HG03066 (cell line): Measurements from ENCODE around the gene A3GALT2.
"Not testable (repeated sequence)": the region's sequence is repeated elsewhere in the genome, so short reads cannot be mapped to it uniquely, and the experiment has no call there.

Experiments used
- ATAC-seq: cut with Tn5 transposase; IDR thresholded peaks from one replicate; pipeline ENCODE4 v1.9.1; 2021; ENCODE audit warnings: low read depth; ENCODE audit not compliant: unreplicated experiment

Gene A3GALT2

DNA sequence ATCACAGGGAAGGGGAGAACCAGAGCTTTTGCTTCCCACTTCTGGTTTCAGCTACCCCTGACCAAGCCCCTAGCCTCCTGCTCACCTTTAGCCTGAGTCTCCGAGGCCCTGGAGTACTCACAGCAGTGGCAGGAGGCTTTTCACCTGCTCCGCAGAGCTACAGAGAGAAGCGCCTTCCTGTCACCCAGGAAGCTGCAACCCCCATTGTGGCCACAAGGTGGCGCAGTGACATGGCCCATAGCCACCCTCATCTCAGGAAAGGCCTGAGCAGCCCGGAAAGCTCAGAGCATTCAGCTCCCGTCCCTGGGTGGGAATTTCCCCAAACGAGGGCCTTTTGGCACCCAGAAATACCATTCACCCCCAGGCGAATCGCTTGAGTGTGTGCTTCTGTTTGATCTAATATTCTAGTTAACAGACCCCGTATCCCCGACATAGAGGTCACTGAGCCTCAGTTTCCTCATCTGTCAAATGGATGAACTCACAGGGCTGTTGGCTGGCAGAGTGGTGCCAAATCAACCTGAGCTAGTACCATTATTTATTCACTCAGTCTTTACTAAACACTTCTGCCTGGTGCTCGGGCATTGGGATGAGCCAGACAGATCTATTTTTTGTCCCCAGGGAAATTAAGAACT lies 25.3 kb downstream of the A3GALT2 start:
- ATAC-seq, result peak; percentile 73

DNA sequence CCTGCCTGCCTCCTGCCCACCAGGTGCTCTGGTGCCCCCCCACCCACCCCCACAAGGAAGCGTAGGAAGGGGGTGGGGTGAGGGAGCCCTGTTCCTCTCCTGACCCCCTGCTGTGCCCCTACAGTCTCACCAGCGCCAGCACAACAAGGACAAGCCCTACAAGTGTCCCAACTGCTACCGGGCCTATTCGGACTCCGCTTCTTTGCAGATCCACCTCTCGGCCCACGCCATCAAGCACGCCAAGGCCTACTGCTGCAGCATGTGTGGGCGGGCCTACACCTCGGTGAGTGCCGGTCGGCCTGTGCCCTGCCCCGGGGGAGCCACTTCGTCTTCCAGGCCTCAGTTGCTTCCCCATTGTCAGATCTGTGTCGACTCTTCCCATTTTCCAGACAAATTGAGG lies 25.9 kb downstream of the A3GALT2 start:
- ATAC-seq, result no peak

DNA sequence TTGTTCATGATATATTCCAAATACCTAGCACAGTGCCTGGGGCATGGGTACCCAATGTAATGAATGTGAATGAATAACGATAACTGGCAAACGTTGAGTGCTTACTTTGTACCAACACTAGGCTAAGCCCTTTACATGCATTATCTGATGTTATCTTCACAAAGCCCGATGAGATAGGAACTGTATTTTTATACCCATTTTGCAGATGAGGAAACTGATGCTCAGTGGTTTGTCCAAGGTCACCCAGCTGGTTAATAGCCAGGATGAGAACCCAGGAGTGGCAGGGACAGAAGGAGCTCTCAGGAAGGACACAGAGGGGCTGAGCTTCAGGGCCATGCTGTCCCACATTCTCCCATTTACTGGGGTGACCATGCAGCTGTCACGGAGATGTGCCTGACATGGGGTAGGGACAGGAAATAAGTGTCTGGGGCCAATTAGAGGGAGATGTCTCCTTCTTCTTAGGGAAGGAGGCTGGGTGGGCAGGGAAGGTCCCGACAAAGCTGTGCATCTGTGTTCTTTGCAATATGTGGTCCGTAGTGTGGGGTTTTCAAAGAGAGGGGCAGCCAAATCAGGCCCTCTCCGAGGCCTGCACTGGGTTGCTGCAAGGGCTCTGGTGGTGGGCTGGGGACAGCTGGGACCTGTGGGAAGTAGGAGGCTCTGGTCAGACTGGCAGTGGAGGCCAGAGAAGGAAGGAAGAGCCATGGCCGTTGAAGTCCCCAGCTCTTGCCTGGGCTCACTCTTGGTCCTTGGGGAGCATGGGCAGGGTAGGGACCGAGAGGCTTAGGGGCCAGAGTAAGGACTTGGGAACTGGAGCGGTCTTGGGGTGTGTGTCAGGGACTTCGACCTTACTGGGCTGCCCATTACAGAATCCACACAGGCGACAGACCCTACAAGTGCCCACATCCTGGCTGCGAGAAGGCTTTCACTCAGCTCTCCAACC lies 26.6 kb downstream of the A3GALT2 start:
- ATAC-seq, result no peak

DNA sequence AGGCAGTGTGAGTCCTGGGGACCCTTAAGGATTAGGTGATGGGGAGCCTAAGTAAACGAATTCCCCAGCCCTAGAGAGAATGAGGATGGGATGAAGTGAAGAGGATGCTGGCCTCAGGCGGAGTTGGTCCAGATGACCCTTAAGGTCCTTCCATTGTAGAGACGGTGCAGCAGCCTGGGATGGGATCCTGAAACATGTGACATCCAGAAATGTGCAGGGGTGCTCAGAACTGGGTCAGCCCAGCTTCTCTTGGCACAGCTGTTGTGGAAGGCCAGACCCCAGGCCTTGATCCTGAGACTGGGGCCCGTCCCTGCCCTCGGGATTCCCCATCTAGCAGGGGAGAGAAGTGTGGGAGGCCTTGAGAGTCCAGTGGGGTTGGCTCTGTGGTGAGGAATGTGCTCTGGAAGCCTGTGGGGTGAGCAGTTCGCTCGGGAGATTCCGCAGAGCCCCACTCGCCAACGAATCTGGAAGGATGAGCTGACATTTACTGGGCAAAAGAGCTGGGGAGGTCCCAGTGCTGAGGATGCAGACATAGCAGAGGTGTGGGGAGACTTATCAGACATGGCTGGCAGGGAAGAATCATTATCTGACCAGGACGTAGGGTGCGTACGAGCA lies 28.1 kb downstream of the A3GALT2 start:
- ATAC-seq, result no peak

DNA sequence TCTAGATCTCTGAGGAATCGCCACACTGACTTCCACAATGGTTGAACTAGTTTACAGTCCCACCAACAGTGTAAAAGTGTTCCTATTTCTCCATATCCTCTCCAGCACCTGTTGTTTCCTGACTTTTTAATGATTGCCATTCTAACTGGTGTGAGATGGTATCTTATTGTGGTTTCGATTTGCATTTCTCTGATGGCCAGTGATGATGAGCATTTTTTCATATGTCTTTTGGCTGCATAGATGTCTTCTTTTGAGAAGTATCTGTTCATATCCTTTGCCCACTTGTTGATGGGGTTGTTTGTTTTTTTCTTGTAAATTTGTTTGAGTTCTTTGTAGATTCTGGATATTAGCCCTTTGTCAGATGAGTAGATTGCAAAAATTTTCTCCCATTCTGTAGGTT lies 30.3 kb downstream of the A3GALT2 start:
- ATAC-seq, result not testable (repeated sequence)

DNA sequence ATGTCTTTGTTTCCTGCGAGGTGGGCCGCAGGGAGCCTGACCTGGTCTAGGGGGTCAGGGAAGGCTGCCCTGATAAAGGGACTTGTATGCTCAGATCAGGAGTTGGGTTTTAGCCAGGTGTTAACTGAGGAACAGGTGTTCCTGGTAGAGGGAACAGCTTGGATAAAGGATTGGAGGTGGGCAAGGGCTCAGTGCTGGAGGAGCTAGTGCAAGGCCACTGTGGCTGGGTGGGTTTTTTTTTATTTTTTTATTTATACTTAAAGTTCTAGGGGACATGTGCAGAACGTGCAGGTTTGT lies 31.1 kb downstream of the A3GALT2 start:
- no peak for ATAC-seq

DNA sequence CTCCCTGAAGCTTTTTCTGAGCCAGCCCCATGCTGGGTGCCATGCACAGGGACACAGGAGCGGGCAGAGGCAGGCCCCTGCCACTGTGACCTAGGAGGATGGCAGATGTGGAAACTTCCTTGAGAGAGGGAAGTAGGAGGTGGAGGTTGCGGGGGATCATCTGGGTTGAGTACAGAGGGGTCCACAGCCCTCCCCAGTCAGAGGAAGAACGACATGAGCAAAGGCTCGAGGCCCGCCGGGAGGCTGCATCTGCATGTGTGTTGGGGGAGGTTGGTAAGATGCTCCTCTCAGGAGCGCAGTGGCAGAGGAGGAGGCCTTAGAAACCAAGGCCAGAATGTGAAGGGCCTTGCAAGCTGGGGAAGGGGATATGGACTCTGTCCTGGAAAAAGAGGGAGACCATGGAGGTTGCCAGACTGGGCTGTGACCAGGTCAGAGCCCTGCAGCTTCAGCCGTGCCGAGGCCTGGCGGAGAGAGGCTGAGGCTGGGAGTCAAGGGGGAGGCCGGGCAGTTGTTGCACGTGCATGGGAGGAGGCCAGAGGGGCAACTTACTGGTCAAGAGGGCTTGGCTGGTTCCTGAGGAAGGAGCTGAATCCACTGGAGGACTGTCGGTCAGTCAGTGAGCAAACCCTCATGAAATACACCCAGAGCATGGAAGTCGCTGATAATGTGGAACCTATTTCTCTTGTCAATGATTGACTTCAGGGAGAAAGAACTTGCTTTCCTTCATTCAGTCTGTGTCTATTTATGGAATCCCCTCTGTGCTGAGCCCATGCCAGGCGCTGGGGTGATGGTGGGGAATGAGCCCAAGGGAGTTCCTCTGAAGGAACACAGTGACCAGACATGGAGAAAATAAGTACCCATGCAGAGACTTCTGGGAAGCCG lies 31.7 kb downstream of the A3GALT2 start:
- ATAC-seq, result no peak

DNA sequence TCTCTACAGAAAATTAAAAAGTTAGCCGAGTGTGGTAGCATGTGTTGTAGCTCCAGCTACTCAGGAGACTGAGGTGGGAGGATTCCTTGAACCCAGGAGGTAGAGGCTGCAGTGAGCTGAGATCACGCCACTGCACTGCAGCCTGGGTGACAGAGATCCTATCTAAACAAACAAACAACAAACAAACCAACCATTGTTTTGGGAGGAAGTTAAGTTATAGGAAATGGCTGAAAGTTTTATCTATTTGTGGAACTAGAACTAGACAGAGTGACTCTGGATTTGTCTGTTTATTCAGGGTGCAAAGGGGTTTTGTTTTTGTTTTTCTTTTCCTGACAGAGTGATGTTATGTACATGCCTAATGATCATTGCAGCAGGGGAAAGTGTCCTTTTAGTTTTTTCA lies 33.6 kb downstream of the A3GALT2 start:
- ATAC-seq, result no peak

DNA sequence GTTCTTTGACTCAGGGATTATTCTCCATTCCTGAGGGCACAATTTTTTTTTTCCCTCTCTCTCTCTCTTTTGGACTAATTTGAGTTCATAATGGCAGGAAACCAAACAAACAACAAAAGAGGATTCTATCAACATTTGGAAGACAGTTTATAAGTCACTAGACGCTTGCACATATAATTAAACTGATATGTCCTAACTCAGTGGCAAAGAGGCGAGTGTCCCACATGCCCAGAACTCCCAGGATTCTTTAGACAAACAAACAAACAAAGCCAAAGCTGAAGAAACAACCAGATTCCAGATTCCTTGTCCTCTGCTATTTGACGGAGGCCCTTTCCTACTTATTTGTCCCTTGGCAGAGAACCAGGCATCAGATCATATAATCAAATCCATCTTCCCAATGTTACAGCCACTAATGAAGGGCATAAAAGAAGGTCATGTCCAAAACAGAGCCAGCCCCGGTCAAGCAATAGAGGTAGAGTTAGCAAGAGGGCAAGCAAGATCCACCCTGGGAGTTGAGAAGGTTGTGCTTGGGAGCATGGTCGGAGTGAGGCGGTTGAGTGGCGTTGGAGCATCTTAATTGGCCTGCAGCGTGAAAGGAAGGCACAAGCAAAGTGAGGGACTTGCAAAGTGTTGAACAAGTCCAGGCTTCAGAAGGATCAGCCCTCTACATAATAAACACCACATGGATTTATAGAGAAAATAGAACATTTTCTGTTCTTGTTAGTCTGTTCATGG lies 34.3 kb downstream of the A3GALT2 start:
- ATAC-seq, result no peak

DNA sequence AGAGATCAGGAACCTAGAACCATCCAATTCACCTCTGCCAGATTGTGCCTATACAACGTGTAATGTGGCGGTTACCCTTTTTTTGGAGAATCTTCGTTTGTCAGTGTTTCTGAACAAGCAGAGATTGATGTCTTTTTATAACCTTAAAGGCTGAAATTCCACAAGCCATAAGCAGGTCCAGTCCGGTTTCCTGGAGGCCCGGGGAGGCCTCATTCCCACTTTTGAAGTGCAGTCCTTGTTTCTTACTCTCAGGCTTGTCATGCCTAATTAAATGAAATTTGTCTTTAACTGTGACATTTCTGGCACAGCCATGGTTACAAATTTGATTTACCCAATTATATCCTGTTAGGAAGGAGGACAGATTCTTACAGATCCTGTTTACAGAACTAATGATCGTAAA lies 36.8 kb downstream of the A3GALT2 start:
- ATAC-seq, result no peak

DNA sequence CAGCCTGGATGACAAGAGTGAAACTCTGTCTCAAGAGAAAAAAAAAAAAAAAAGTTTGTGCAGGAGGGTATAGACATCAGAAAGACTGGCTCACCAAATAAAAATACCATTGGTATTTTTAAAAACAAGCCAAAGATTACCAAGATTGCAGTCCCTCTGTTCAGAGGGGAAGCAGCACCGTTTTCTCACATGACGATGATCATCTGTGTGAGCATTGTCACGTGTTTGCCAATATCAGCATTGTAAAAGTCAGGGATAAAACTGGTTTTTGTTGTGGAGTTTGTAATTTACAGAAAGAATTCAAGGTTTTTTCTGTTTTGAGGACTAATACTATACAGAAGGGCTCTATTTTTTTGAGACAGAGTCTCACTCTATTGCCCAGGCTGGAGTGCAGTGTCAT lies 38.1 kb downstream of the A3GALT2 start:
- no peak for ATAC-seq

DNA sequence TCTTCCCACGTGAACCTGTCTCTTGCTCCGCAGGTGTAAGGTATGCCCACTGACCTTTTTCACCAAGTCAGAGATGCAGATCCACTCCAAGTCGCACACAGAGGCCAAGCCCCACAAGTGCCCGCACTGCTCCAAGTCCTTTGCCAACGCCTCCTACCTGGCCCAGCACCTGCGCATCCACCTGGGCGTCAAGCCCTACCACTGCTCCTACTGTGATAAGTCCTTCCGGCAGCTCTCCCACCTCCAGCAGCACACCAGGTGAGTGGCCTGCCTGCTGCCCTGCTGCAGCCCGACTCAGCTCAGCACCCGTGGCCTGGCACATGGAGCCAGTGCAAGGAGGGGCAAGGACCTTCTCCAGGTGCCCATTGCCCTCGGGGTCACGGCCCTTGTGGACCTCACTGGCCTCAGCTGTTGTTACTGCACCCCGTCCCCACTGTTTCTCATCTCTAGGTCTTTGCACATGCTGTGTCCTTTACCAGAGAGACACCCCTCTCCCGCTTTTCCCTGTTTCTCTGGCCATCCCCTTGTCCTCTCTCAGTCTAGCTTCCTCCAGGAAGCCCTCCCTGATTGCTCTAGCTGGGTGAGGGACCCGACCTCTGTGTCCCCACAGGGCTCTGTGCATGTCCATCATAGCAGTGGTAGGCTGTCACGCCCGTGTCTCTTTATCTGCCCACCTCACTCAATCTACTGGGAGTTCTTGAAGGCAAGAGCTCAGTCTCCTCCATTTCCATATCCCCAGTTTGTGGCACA lies 39.2 kb downstream of the A3GALT2 start:
- no peak for ATAC-seq

DNA sequence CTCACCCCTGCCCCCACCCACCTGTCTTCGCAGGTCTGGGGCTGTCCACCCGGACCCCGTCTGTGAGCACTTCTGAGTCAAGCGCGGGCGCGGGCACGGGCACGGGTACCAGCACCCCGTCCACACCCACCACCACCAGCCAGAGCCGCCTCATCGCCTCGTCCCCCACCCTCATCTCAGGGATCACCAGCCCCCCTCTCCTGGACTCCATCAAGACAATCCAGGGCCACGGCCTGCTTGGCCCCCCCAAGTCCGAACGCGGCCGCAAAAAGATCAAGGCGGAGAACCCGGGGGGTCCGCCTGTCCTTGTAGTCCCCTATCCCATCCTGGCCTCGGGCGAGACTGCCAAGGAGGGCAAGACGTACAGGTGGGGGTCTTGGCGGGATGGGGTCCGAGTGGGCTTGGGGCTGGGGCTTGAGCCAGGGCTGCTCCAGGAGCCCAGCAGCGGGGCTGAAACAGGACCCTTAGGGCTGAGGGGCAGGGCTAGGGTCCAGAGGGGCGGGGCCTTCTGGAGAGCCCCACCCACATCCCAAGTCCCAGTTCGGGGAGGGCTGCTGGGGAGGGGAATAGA lies 40.7 kb downstream of the A3GALT2 start:
- no peak for ATAC-seq

DNA sequence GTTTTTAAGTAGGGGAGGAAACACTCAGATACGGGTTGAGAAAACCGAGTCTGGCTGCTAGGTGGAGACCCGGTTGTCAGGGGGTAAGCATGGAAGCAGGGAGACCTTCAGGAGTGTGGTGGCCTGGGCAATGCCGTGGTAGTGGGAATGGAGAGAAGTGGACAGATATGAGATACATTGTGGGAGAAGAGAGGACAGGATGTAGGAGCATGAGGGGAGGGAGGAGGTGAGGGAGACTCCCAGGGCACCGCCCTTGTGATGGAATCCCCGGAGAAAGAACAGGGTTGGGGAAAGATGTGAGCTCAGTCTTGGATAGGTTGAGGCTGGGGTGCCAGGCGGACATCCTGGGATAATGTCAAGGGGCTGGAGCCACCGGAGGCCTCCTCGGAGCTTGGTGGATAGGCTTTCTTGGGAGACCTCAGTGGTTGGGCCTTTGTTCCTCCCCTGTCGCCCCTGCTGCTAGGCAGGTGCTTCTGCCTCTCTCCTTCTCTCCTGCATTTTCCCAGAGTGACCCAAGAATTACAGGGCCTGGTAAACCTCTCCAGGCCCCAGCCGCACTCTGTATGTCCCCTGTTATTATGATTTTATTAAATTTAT lies 43.3 kb downstream of the A3GALT2 start:
- no peak for ATAC-seq

DNA sequence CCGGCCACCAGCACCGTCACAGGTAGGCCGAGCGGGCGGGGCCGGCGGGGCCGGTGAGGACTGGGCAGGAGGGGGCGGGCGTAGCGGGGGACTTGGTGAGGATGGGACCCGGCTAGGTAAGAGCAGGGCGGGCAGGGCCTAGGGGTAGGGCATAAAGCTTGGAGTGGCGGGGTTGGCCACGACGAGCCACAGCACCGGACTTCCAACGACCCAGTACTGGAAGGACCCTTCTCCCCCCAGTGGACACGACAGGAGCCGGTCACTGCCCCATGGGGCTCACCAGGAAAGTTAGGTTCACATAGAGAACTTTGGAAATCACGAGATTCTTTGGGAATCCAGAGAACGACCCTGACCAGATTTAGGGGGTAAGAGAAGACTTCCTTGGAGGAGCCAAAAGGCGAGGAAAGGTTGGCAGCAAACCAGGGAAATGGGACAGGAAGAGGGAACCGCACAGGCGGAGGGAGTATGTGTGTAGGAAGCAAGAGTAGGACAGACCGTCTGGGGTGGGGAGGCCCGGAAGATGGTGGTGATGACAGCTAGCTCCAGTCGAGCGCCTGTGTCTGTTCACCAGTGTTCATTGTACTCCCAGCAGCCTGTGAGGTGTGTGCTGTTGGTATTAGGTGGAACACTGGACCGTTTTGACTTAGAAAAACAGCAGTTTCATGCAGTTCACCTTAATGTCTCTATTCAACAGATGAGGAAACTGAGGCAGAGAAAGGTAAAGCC lies 44.2 kb downstream of the A3GALT2 start:
- no peak for ATAC-seq

DNA sequence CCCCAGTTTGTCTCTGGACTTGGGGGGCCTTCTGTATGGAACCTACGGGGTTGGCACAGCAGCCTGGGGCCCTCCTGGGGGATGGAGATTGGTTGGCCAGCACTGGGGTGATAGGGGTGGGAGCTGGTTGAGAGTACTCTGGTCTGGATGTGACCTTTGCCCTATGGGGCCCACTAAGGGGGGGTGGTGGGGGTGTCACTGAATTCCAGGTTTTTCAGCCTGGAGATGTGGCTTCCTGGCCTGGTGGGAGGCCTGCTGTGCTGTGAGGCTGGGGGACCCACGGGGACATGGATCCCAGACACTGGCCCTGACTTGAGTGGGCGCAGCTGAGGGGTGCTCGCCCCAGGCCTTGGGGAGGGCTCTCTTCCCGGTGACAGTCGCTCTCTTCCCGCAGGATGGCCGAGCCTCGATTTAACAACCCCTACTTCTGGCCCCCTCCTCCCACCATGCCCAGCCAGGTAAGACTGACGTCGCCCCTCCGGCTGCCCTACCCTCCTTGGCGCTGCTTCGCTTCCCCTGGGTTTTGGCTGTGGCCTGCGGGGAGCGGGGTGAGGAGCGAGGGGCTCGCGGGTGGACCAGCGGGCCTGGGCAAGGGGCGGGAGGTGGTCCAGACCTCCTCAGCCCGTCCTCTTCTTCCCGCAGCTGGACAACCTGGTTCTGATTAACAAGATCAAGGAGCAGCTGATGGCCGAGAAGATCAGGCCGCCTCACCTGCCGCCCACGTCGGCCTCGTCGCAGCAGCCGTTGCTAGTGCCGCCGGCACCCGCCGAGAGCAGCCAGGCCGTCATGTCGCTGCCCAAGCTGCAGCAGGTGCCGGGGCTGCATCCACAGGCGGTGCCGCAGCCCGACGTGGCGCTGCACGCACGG lies 45.0 kb downstream of the A3GALT2 start:
- no peak for ATAC-seq

DNA sequence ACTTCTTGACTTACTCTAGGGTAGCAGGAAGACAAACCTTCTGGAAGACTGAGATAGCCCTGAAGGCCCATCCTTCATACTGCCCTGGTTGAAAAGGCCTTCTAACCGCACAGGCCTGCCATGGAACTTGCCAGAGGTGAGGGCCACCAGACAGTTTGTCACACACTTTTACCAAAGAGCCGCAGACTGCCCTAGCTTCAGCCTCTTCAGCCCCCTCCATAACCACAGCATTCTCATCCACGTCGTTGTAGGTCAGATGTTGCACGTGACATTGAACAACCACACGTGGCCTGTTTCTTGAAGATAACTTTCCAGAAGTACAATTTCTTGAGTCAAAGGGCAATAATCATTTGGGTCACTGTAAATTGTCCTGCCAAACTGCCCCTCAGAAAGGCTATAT lies 45.7 kb downstream of the A3GALT2 start:
- ATAC-seq, result no peak
